ENCODE data around the gene DENND1B.

Gene DENND1B

DNA sequence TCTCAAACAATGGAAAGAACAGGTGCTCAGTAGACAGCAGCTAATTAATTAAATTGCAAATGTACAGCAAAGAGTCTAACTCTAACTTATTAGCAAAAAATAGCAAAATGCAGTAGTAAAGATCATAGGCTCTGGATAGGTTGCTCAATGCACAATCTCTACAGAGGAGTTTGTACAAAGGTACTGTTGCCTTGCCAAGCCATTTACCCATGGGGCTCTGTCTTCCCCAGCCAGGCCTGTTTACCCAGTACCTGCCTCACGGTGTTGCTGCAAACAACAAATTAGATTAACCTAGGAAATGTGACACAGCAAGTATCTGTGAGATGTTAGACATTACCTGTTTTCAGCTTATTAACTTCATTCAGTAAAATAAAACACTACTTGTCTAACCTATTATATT, 222.0 kb downstream of the DENND1B start:
- no peak for TF ChIP-seq EZH2phosphoT487 (IDR thresholded peaks at IDR 0.05; ENCODE audit: borderline replicate concordance)
- TF ChIP-seq, protein P1, sequence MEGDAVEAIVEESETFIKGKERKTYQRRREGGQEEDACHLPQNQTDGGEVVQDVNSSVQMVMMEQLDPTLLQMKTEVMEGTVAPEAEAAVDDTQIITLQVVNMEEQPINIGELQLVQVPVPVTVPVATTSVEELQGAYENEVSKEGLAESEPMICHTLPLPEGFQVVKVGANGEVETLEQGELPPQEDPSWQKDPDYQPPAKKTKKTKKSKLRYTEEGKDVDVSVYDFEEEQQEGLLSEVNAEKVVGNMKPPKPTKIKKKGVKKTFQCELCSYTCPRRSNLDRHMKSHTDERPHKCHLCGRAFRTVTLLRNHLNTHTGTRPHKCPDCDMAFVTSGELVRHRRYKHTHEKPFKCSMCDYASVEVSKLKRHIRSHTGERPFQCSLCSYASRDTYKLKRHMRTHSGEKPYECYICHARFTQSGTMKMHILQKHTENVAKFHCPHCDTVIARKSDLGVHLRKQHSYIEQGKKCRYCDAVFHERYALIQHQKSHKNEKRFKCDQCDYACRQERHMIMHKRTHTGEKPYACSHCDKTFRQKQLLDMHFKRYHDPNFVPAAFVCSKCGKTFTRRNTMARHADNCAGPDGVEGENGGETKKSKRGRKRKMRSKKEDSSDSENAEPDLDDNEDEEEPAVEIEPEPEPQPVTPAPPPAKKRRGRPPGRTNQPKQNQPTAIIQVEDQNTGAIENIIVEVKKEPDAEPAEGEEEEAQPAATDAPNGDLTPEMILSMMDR (conservative IDR thresholded peaks at IDR 0.05; ENCODE audit: low read length) = no peak
- H2AFZ ChIP-seq (ENCODE audit: low read length) = no peak overlapping the region

DNA sequence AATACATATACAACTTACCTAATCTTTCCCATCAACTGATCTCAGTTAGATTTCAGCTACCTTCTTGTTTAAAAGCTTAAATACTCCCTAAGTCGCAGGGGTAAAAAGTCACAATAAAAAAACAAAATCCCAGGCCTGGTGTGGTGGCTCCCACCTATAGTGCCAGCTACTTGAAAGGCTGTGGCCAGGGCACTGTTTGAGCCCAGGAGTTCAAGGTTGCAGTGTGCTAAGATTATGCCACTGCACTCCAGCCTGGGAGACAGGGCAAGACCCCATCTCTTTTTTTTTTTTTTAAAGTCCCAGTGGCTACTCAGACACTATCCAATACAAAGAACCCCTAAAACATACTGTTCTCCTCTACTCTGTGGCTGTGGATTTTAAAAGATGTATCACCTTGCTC, 228.3 kb downstream of the DENND1B start:
- H3F3A ChIP-seq (ENCODE audit: low read depth) = no peaks in the 10 kb centered on the region

More for the DNA sequence above, 222.0 kb downstream of the DENND1B start:
- H4K20me1 ChIP-seq (ENCODE audit: insufficient read depth, low read length, poor library complexity, severe bottlenecking) = no peaks in the 10 kb centered on the region
- no peaks in the 10 kb centered on the region for H3K4me1 ChIP-seq (ENCODE audit: insufficient read depth, low read length, poor library complexity, severe bottlenecking)
- H3K9me2 ChIP-seq (replicated peaks; ENCODE audit: low read depth, low read length) = no peaks in the 10 kb centered on the region
- no peak overlapping the region for H3K9ac ChIP-seq (ENCODE audit: low read depth, low read length, poor library complexity, severe bottlenecking)
- no peaks in the 10 kb centered on the region for H3K27me3 ChIP-seq (ENCODE audit: insufficient read depth, low read length, poor library complexity, severe bottlenecking)
- 0 out of 2 replicates have a peak, but pooled peaks cover 3% of the 10 kb centered on the region for H3K36me3 ChIP-seq (ENCODE audit: insufficient read depth, low read length)
- H3K4me2 ChIP-seq (ENCODE audit: low read depth, low read length, poor library complexity, severe bottlenecking) = no peak overlapping the region
- H3F3A ChIP-seq (ENCODE audit: low read depth) = no peaks in the 10 kb centered on the region
- no peaks in the 10 kb centered on the region for H3K79me2 ChIP-seq (ENCODE audit: insufficient read depth, low read length)
- no peak overlapping the region for H3K4me3 ChIP-seq (ENCODE audit: low read length, poor library complexity, severe bottlenecking)
- H3K9me3 ChIP-seq (ENCODE audit: insufficient read depth, low read depth, low read length) = no peaks in the 10 kb centered on the region

DNA sequence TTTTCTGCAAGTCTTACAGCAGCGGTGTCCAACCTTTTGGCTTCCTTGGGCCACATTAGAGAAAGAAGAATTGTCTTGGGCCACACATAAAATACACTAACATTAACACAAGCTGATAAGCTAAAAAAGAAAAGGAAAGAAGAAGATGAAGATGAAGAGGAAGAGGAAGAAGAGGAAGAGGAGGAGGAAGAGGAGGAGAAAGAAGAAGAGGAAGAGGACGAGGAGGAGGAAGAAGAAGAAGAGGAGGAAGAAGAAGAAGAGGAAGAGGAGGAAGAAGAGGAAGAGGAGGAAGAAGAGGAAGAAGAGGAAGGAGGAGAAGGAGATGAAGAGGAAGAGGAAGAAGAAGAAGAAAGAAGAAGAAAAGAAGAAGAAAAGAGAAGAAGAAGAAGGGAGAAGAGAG, 230.7 kb downstream of the DENND1B start:
- no peaks in the 10 kb centered on the region for H3K9me2 ChIP-seq (replicated peaks; ENCODE audit: low read depth, low read length)
- no peaks in the 10 kb centered on the region for H4K20me1 ChIP-seq (ENCODE audit: insufficient read depth, low read length, poor library complexity, severe bottlenecking)
- TF ChIP-seq, protein P1 (conservative IDR thresholded peaks at IDR 0.05; ENCODE audit: low read length) = no peak
- no peak overlapping the region for H3K4me3 ChIP-seq (ENCODE audit: low read length, poor library complexity, severe bottlenecking)
- H3K79me2 ChIP-seq (ENCODE audit: insufficient read depth, low read length) = no peaks in the 10 kb centered on the region
- no peak overlapping the region for H2AFZ ChIP-seq (ENCODE audit: low read length)
- H3K4me1 ChIP-seq (ENCODE audit: insufficient read depth, low read length, poor library complexity, severe bottlenecking) = no peaks in the 10 kb centered on the region
- peaks cover 13% of the 10 kb centered on the region; the same call in 1 of the 2 replicates for H3K36me3 ChIP-seq (ENCODE audit: insufficient read depth, low read length)
- H3K4me2 ChIP-seq (ENCODE audit: low read depth, low read length, poor library complexity, severe bottlenecking) = no peak overlapping the region
- H3F3A ChIP-seq (ENCODE audit: low read depth) = no peaks in the 10 kb centered on the region
- H3K9me3 ChIP-seq (ENCODE audit: insufficient read depth, low read depth, low read length) = no peaks in the 10 kb centered on the region
- H3K27me3 ChIP-seq (ENCODE audit: insufficient read depth, low read length, poor library complexity, severe bottlenecking) = no peaks in the 10 kb centered on the region
- H3K9ac ChIP-seq (ENCODE audit: low read depth, low read length, poor library complexity, severe bottlenecking) = no peak overlapping the region

More for the DNA sequence above, 228.3 kb downstream of the DENND1B start:
- H3K4me1 ChIP-seq (ENCODE audit: insufficient read depth, low read length, poor library complexity, severe bottlenecking) = no peaks in the 10 kb centered on the region
- H3K9me3 ChIP-seq (ENCODE audit: insufficient read depth, low read depth, low read length) = no peaks in the 10 kb centered on the region
- H3K36me3 ChIP-seq (ENCODE audit: insufficient read depth, low read length) = peaks cover 13% of the 10 kb centered on the region; the same call in 1 of the 2 replicates
- H3K79me2 ChIP-seq (ENCODE audit: insufficient read depth, low read length) = no peaks in the 10 kb centered on the region
- TF ChIP-seq, protein P1 (conservative IDR thresholded peaks at IDR 0.05; ENCODE audit: low read length) = no peak
- no peak for TF ChIP-seq EZH2phosphoT487 (IDR thresholded peaks at IDR 0.05; ENCODE audit: borderline replicate concordance)
- no peak overlapping the region for H2AFZ ChIP-seq (ENCODE audit: low read length)
- no peaks in the 10 kb centered on the region for H3K27me3 ChIP-seq (ENCODE audit: insufficient read depth, low read length, poor library complexity, severe bottlenecking)
- H3K9ac ChIP-seq (ENCODE audit: low read depth, low read length, poor library complexity, severe bottlenecking) = no peak overlapping the region
- no peaks in the 10 kb centered on the region for H4K20me1 ChIP-seq (ENCODE audit: insufficient read depth, low read length, poor library complexity, severe bottlenecking)
- no peak overlapping the region for H3K4me2 ChIP-seq (ENCODE audit: low read depth, low read length, poor library complexity, severe bottlenecking)
- H3K9me2 ChIP-seq (replicated peaks; ENCODE audit: low read depth, low read length) = no peaks in the 10 kb centered on the region
- H3K4me3 ChIP-seq (ENCODE audit: low read length, poor library complexity, severe bottlenecking) = no peak overlapping the region
